ENCODE measurements around the gene IRGM. TPM values are rescaled to one million over a fixed set of nuclear protein-coding genes. Genes with fewer than 3 reads are reported as not detected.
"Not testable (repeated sequence)": the region's sequence is repeated elsewhere in the genome, so short reads cannot be mapped to it uniquely, and the experiment has no call there.

Gene IRGM, protein sequence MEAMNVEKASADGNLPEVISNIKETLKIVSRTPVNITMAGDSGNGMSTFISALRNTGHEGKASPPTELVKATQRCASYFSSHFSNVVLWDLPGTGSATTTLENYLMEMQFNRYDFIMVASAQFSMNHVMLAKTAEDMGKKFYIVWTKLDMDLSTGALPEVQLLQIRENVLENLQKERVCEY
- not detected in 2 replicates for polyA plus RNA-seq (2013)

DNA sequence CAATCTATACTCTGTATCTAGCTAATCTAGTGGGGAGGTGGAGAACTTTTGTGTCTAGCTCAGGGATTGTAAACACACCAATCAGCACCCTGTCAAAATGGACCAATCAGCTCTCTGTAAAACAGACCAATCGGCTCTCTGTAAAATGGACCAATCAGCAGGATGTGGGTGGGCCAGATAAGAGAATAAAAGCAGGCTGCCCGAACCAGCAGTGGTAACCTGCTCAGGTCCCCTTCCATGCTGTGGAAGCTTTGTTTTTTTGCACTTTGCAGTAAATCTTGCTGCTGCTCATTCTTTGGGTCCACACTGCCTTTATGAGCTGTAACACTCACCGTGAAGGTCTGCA lies at the start of gene IRGM:
Gene IRGM (plus strand): TSS at position 214 of the 346 bp plus-strand sequence. CDS start 1,603 bp downstream, outside the sequence.
- H3K79me2 ChIP-seq (ENCODE audit: control insufficient read depth, insufficient read depth, low read length, poor library complexity); H3K14ac ChIP-seq (ENCODE audit: low read length); H3K27ac ChIP-seq (ENCODE audit: low read depth, low read length); H3K9me3 ChIP-seq (ENCODE audit: insufficient read depth, low read depth, low read length); H3K27me3 ChIP-seq (ENCODE audit: insufficient read depth, low read length); DNase-seq; H3K9ac ChIP-seq (ENCODE audit: low read length); H2AK5ac ChIP-seq (ENCODE audit: low read length); H2BK120ac ChIP-seq (ENCODE audit: insufficient read depth, low read length, poor library complexity); H2BK5ac ChIP-seq (ENCODE audit: low read depth, low read length, poor library complexity); H3K23ac ChIP-seq (ENCODE audit: low read length); H3K18ac ChIP-seq (ENCODE audit: low read length); H2BK12ac ChIP-seq (ENCODE audit: low read length); H3K36me3 ChIP-seq (ENCODE audit: control insufficient read depth in 1 of 2, insufficient read depth in 2 of 2, low read length in 2 of 2); H3K4me2 ChIP-seq (ENCODE audit: low read length); H3K4me3 ChIP-seq (ENCODE audit: low read depth, low read length); H3K4ac ChIP-seq (ENCODE audit: low read depth, low read length); H3K4me1 ChIP-seq (ENCODE audit: control insufficient read depth in 1 of 2, insufficient read depth in 2 of 2, low read length in 2 of 2); H4K12ac ChIP-seq (ENCODE audit: low read depth, low read length); H2AFZ ChIP-seq (ENCODE audit: insufficient read depth, low read length, poor library complexity); H3K79me1 ChIP-seq (ENCODE audit: low read length); H4K8ac ChIP-seq (ENCODE audit: low read depth, low read length); H4K91ac ChIP-seq (ENCODE audit: low read depth, low read length): not testable (repeated sequence)
- no CpG with 5 or more reads among the region's 3 CpGs for WGBS (ENCODE audit: extremely low coverage, insufficient coverage, insufficient read length)

DNA sequence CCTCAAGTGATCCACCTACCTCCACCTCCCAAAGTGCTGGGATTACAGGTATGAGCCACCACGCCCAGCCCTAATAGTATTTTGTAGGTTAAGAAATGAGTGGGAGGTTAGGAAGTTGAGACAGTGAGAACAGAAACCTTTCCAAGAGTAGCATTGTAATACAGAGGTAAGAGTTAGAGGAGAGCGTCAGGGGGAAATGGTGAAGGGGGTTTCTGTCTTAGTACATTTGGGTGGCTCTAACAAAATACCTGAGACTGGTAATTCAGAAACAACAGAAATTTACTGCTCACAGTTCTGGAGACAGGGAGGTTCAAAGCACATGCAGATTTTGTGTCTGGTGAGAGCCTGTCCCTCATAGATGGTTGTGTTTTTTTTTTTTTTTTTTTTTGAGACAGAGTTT lies 48.9 kb upstream of the IRGM start:
- no peak overlapping the region for H4K8ac ChIP-seq (ENCODE audit: low read depth, low read length)
- H2AK5ac ChIP-seq (ENCODE audit: low read length), result no peak overlapping the region
- no peaks in the 10 kb centered on the region for H3K79me2 ChIP-seq (ENCODE audit: control insufficient read depth, insufficient read depth, low read length, poor library complexity)
- no peaks in the 10 kb centered on the region for H3K4me1 ChIP-seq (ENCODE audit: control insufficient read depth in 1 of 2, insufficient read depth in 2 of 2, low read length in 2 of 2)
- no peaks in the 10 kb centered on the region for H3K79me1 ChIP-seq (ENCODE audit: low read length)
- no peak for DNase-seq
- H3K27ac ChIP-seq (ENCODE audit: low read depth, low read length), result no peak overlapping the region
- H2BK120ac ChIP-seq (ENCODE audit: insufficient read depth, low read length, poor library complexity), result no peak overlapping the region
- no peak overlapping the region for H3K4me2 ChIP-seq (ENCODE audit: low read length)
- no CpG with 5 or more reads among the region's 2 CpGs for WGBS (ENCODE audit: extremely low coverage, insufficient coverage, insufficient read length)
- H3K18ac ChIP-seq (ENCODE audit: low read length), result no peak overlapping the region
- H3K23ac ChIP-seq (ENCODE audit: low read length), result no peak overlapping the region
- no peaks in the 10 kb centered on the region for H3K36me3 ChIP-seq (ENCODE audit: control insufficient read depth in 1 of 2, insufficient read depth in 2 of 2, low read length in 2 of 2)
- no peak overlapping the region for H2BK12ac ChIP-seq (ENCODE audit: low read length)
- no peak overlapping the region for H3K9ac ChIP-seq (ENCODE audit: low read length)
- no peak overlapping the region for H2AFZ ChIP-seq (ENCODE audit: insufficient read depth, low read length, poor library complexity)
- no peak overlapping the region for H3K14ac ChIP-seq (ENCODE audit: low read length)
- H3K27me3 ChIP-seq (ENCODE audit: insufficient read depth, low read length), result no peaks in the 10 kb centered on the region
- no peaks in the 10 kb centered on the region for H3K9me3 ChIP-seq (ENCODE audit: insufficient read depth, low read depth, low read length)
- H3K4me3 ChIP-seq (ENCODE audit: low read depth, low read length), result no peak overlapping the region
- H4K91ac ChIP-seq (ENCODE audit: low read depth, low read length), result no peak overlapping the region
- H4K12ac ChIP-seq (ENCODE audit: low read depth, low read length), result no peak overlapping the region
- H2BK5ac ChIP-seq (ENCODE audit: low read depth, low read length, poor library complexity), result no peak overlapping the region
- H3K4ac ChIP-seq (ENCODE audit: low read depth, low read length), result no peak overlapping the region

DNA sequence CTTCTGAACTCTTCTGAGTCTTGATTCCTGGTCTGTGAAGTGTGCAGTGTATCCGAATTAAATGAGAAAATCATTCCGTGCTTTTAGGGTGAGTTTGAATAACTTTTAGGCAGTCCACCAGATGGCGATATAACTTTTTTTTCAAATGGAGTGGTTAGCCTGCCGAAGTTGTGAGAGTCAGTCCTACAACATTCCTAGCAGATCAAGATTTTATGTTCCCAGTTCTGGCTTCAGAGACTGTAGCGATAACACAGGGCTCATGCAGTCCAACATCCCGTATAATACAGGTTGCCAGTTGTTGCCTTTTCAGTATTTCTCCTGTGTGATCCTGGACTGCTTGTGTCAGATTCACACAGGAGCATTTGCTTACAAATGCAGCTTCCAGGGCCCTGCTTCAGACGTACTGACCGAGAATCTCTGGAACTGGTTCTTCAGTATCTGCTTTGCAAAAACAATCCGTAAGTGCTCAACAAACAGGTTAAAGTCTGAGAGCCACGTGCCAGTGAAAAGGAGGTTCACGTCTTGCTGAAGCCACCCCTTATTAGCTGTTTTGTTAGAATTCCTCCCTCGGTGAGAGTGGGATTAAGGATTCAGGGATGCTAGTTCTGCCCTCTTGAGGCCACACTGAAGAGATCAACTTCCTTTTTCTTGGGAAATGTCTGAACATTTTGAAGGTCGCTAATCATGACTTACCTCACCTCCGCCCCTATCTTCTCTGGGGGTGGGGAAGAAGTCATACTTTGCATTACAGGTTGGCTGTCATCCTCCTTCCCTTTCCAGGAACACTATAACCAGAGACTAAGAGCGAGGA lies 45.0 kb upstream of the IRGM start:
- Histone ChIP-seq H3K14ac (ENCODE audit: low read length) (no peak overlapping the region), H3K27me3 (ENCODE audit: insufficient read depth, low read length) (no peaks in the 10 kb centered on the region), H3K36me3 (ENCODE audit: control insufficient read depth in 1 of 2, insufficient read depth in 2 of 2, low read length in 2 of 2) (no peaks in the 10 kb centered on the region), H2BK12ac (ENCODE audit: low read length) (no peak overlapping the region), H2BK120ac (ENCODE audit: insufficient read depth, low read length, poor library complexity) (no peak overlapping the region), H3K4me1 (ENCODE audit: control insufficient read depth in 1 of 2, insufficient read depth in 2 of 2, low read length in 2 of 2) (no peaks in the 10 kb centered on the region), H3K79me2 (ENCODE audit: control insufficient read depth, insufficient read depth, low read length, poor library complexity) (no peaks in the 10 kb centered on the region), H2AFZ (ENCODE audit: insufficient read depth, low read length, poor library complexity) (peak overlapping the region; percentile 46), H3K27ac (ENCODE audit: low read depth, low read length) (peak overlapping the region; percentile 15), H2BK5ac (ENCODE audit: low read depth, low read length, poor library complexity) (no peak overlapping the region), H4K12ac (ENCODE audit: low read depth, low read length) (no peak overlapping the region), H3K9ac (ENCODE audit: low read length) (peak overlapping the region; percentile 75), H3K18ac (ENCODE audit: low read length) (no peak overlapping the region), H4K8ac (ENCODE audit: low read depth, low read length) (no peak overlapping the region), H3K4me2 (ENCODE audit: low read length) (peak overlapping the region; percentile 95), H3K79me1 (ENCODE audit: low read length) (no peaks in the 10 kb centered on the region), H3K9me3 (ENCODE audit: insufficient read depth, low read depth, low read length) (no peaks in the 10 kb centered on the region), H4K91ac (ENCODE audit: low read depth, low read length) (no peak overlapping the region), H3K23ac (ENCODE audit: low read length) (no peak overlapping the region), H3K4me3 (ENCODE audit: low read depth, low read length) (peak overlapping the region; percentile 63), H3K4ac (ENCODE audit: low read depth, low read length) (no peak overlapping the region), H2AK5ac (ENCODE audit: low read length) (no peak overlapping the region)
- no CpG with 5 or more reads among the region's 15 CpGs for WGBS (ENCODE audit: extremely low coverage, insufficient coverage, insufficient read length)
- peak; percentile 68 to 92 for DNase-seq

DNA sequence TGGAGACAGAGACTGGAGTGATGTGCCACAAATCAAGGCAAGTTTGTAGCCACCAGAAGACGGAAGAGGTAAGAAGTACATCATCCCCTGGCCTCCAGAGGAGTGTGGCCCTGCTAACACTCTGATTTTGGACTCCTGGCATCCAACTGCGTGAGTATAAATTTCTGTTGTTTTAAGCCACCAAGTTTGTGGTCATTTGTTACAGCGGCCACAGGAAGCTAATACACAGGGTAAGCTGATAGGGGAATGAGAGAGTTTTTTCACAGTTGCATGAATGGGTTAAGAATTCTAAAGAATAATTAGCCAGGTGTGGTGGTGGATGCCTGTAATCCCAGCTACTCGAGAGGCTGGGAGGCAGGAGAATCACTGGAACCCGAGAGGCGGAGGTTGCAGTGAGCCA lies 41.9 kb upstream of the IRGM start:
- H2BK120ac ChIP-seq (ENCODE audit: insufficient read depth, low read length, poor library complexity), result no peak overlapping the region
- no peaks in the 10 kb centered on the region for H3K4me1 ChIP-seq (ENCODE audit: control insufficient read depth in 1 of 2, insufficient read depth in 2 of 2, low read length in 2 of 2)
- no peaks in the 10 kb centered on the region for H3K36me3 ChIP-seq (ENCODE audit: control insufficient read depth in 1 of 2, insufficient read depth in 2 of 2, low read length in 2 of 2)
- no peaks in the 10 kb centered on the region for H3K9me3 ChIP-seq (ENCODE audit: insufficient read depth, low read depth, low read length)
- H4K91ac ChIP-seq (ENCODE audit: low read depth, low read length), result no peak overlapping the region
- no peaks in the 10 kb centered on the region for H3K27me3 ChIP-seq (ENCODE audit: insufficient read depth, low read length)
- no peak overlapping the region for H2BK12ac ChIP-seq (ENCODE audit: low read length)
- no peak overlapping the region for H2BK5ac ChIP-seq (ENCODE audit: low read depth, low read length, poor library complexity)
- H3K9ac ChIP-seq (ENCODE audit: low read length), result no peak overlapping the region
- H3K23ac ChIP-seq (ENCODE audit: low read length), result no peak overlapping the region
- no peak overlapping the region for H2AFZ ChIP-seq (ENCODE audit: insufficient read depth, low read length, poor library complexity)
- H3K79me1 ChIP-seq (ENCODE audit: low read length), result no peaks in the 10 kb centered on the region
- H3K4me2 ChIP-seq (ENCODE audit: low read length), result no peak overlapping the region
- H4K12ac ChIP-seq (ENCODE audit: low read depth, low read length), result no peak overlapping the region
- H3K27ac ChIP-seq (ENCODE audit: low read depth, low read length), result no peak overlapping the region
- H2AK5ac ChIP-seq (ENCODE audit: low read length), result no peak overlapping the region
- no peak overlapping the region for H3K4ac ChIP-seq (ENCODE audit: low read depth, low read length)
- no CpG with 5 or more reads among the region's 6 CpGs for WGBS (ENCODE audit: extremely low coverage, insufficient coverage, insufficient read length)
- no peak overlapping the region for H4K8ac ChIP-seq (ENCODE audit: low read depth, low read length)
- H3K79me2 ChIP-seq (ENCODE audit: control insufficient read depth, insufficient read depth, low read length, poor library complexity), result no peaks in the 10 kb centered on the region
- no peak for DNase-seq
- H3K14ac ChIP-seq (ENCODE audit: low read length), result no peak overlapping the region
- no peak overlapping the region for H3K18ac ChIP-seq (ENCODE audit: low read length)
- no peak overlapping the region for H3K4me3 ChIP-seq (ENCODE audit: low read depth, low read length)

Measured in trophoblast cell (in vitro differentiated cells and primary cell).